Measurements from ENCODE around the gene DAD1.
A peak's percentile ranks its signal among the peaks of the same experiment; 100 is the strongest.
"Not testable (repeated sequence)": the region's sequence is repeated elsewhere in the genome, so short reads cannot be mapped to it uniquely, and the experiment has no call there.

DAD1 gene

DNA sequence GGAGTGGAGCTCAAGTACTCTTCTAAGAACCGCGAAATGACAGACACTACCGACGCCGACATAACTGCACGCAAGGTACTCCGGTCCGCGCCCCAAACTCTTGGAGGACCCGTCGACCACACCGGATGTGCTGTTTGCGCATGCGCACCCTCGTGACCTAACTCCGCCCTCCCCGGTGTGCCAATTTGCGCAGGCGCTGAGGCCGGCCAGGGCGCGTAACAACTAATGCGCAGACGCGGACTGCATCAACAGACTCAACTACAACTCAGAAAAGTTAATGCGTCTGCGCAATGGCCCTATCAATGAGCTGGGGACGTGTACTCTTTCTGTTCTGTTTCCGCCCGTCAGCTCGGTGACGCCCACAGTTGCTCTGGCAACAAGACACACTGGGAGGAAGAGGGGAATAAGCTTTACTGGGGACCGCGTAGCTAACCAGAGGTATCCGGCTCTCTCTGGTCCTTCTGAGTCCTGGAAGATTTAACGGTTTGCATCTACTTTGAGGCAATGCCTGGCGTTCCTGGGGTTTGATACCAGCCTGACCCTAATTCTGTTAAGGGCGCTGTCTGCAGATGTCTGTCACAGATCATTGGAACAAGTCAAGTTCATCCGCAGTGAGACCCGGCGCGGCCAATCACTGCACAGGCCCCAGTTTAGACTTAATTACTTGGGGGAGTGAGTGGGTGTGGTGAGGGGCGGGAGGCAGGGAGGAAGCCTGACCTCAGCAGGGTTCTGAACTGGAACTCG, at the start of gene DAD1:
TSS of gene DAD1 (minus strand) at position 129 of the 744 bp plus-strand sequence. CDS start at position 62, 67 bp downstream.
- Histone ChIP-seq H3K9me3 (ENCODE audit: control insufficient read depth, insufficient read depth, low read length) (no peaks in the 10 kb centered on the region), H3K36me3 (ENCODE audit: insufficient read depth, low read length) (peaks cover 2% of the 10 kb centered on the region; the same call in 1 of the 2 replicates), H3K4me1 (ENCODE audit: insufficient read depth, low read length) (peaks cover 7% of the 10 kb centered on the region; the same call in 1 of the 2 replicates), H3K9ac (ENCODE audit: low read depth, low read length) (peak within 1 kb of the TSS; percentile 98)

DNA sequence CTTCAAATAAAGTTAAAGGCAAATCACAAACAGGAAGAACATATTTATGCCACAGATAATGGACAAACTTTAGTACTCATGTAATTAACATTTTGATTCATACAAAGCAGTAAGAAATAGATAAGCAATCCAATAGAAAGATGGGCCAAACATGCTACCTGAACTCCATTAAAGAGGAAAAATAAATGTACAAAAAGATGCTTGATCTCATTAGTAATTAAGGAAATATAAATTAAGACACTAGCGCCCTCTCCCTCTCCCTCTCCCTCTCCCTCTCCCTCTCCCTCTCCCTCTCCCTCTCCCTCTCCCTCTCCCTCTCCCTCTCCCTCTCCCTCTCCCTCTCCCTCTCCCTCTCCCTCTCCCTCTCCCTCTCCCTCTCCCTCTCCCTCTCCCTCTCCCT, 47.0 kb upstream of the DAD1 start:
- H3K36me3 ChIP-seq (ENCODE audit: insufficient read depth, low read length); H3K4me1 ChIP-seq (ENCODE audit: insufficient read depth, low read length); H3K9me3 ChIP-seq (ENCODE audit: control insufficient read depth, insufficient read depth, low read length); H3K9ac ChIP-seq (ENCODE audit: low read depth, low read length): not testable (repeated sequence)

DNA sequence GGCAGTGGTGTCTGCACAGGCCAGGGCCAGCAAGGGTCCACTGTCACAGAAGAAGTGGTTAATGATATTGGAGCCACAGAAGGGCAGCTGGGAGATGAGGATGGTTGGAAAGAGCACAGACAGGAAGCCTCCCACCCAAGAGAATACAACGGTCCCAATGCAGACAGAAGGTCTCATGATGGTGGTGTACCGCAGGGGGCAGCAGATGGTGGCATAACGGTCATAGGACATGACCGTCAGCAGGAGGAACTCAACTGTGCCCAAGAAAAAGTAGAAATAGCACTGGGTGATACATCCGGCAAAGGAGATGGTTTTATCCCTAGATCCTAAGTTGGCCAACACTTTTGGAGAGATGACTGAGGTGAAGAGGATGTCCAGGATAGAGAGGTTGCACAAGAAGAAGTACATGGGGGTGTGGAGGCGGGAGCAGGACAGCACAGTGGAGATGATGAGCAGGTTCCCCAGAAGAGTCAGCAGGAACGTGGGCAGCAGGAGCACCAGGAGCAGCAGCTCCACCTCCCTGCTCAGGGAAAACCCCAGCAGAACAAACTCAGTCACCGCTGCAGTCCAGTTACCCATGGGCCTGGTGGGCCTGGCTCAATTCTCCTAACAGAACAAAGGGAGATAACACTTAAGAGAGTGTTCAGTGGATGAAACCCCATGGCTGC, 45.3 kb upstream of the DAD1 start:
- Histone ChIP-seq H3K9me3 (ENCODE audit: control insufficient read depth, insufficient read depth, low read length) (peaks cover 4% of the 10 kb centered on the region; the same call in 1 of the 2 replicates), H3K9ac (ENCODE audit: low read depth, low read length) (no peak overlapping the region), H3K36me3 (ENCODE audit: insufficient read depth, low read length) (no peaks in the 10 kb centered on the region), H3K4me1 (ENCODE audit: insufficient read depth, low read length) (no peaks in the 10 kb centered on the region)

DNA sequence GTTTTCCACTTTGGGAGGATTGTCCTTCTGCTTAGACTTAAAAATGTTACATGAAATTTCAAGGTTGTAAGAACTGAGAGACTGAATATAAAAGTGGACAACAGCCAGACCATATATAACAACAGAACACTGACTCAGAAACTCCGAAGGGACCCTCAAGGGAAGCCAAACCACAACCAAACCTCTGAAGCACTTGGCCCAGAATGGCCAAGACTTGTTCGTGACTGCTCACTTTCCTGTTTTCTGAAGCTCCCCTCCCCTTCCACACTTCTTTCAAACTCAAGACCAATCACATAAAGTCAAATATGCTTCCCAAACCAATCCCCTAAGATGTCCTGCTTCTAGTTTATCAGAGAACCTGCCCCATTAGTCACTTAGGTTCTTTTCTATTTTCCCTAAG, 41.5 kb upstream of the DAD1 start:
- Histone ChIP-seq H3K4me1 (ENCODE audit: insufficient read depth, low read length) (peaks cover 15% of the 10 kb centered on the region), H3K36me3 (ENCODE audit: insufficient read depth, low read length) (no peaks in the 10 kb centered on the region), H3K9ac (ENCODE audit: low read depth, low read length) (no peak overlapping the region), H3K9me3 (ENCODE audit: control insufficient read depth, insufficient read depth, low read length) (peaks cover 4% of the 10 kb centered on the region; the same call in 1 of the 2 replicates)

DNA sequence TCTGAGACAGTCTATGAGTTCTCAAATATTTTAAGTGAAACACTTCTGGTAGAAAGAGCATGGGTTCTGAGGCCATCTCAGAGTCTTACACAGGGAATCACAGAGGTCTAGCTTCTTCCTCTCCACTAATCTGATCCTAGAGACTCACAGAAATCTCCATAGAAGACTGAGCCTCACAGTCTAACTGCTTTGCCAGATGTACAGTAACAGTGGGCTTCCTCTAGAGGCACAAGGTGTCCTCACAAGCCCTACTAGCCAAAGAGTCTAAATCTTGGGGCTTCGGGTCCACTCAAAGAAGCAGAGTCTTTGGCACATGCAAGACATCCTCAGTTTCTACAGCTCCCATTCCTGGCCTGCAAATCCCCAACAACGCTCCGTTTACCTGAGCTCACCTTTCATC, 41.0 kb upstream of the DAD1 start:
- Histone ChIP-seq H3K4me1 (ENCODE audit: insufficient read depth, low read length) (peaks cover 15% of the 10 kb centered on the region), H3K9me3 (ENCODE audit: control insufficient read depth, insufficient read depth, low read length) (peaks cover 4% of the 10 kb centered on the region; the same call in 1 of the 2 replicates), H3K9ac (ENCODE audit: low read depth, low read length) (no peak overlapping the region), H3K36me3 (ENCODE audit: insufficient read depth, low read length) (no peaks in the 10 kb centered on the region)

DNA sequence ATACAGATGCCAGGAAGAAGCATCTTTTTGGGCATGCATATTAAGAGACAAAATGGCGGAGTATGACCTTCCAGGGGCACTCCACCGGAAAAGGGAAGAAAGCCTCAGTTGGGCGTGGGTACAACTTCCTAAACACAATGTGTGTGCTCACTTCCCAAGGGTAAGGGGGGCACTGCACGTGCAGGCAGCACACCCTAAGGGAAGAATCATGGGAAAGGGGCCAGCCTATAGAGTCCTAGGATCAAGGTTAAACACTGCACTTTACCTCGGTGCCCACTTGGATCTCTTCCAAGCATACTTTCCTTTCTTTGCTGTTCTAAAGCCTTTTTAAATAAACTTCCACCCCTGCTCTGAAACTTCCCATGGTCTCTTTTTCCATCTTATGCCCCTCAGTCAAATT, 40.3 kb upstream of the DAD1 start:
- Histone ChIP-seq H3K4me1 (ENCODE audit: insufficient read depth, low read length) (peaks cover 15% of the 10 kb centered on the region), H3K36me3 (ENCODE audit: insufficient read depth, low read length) (no peaks in the 10 kb centered on the region), H3K9ac (ENCODE audit: low read depth, low read length) (no peak overlapping the region), H3K9me3 (ENCODE audit: control insufficient read depth, insufficient read depth, low read length) (peaks cover 4% of the 10 kb centered on the region; the same call in 1 of the 2 replicates)

DNA sequence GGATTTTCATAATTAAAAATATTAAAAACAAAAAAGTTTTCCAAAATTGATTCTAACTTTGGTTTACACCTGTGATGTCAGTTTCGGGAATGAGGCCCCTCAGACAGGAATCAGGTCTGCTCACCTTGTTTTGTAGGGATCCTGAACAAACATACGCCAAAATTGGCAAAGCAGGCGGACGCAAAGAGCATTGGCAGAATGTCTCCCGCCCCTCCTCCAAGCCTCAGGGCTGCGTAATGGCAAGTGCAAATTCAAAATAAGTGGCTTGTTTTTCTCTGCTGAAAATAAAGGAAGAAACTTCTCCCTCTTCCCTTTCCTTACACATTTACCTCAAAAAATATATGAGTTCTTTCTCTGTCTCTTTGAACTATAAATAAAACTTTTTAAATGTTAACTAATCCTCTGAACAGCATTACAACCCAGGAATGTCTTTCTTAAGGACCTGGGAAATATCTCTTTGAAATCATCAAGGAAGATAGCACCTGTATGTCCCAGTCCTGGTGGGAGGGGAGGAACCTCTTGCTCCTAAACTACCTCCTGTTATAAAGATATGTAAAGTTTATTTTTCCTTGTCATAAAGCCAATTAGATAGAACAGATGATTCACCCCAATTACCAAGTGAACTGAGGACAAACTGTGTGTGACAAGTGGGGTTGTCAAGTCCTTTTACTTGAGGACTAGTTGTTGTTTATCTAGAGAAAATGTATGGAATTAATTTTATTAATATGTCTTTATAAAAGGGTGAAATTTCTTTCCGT, 38.7 kb upstream of the DAD1 start:
- Histone ChIP-seq H3K36me3 (ENCODE audit: insufficient read depth, low read length) (no peaks in the 10 kb centered on the region), H3K4me1 (ENCODE audit: insufficient read depth, low read length) (peaks cover 15% of the 10 kb centered on the region)

DNA sequence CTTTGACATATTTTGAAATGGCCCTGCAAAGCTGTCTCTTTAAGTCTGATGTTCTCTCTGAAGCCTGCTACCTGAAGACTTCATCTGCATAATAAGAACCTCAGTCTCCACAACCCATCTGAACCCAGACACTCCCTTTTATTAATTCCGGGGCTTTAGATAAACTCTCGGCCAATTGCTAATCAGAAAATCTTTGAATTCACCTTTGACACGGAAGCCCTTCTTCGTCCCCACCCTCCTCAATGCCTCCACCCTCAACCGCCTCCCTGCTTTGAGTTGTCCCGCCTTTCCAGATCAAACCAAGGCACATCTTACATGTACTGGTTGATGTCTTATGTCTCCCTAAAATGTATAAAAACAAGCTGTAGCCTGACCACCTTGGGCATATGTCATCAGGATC, 37.6 kb upstream of the DAD1 start:
- no peak overlapping the region for H3K9ac ChIP-seq (ENCODE audit: low read depth, low read length)
- H3K9me3 ChIP-seq (ENCODE audit: control insufficient read depth, insufficient read depth, low read length) = 0 out of 2 replicates have a peak, but pooled peaks cover 4% of the 10 kb centered on the region
- peaks cover 15% of the 10 kb centered on the region for H3K4me1 ChIP-seq (ENCODE audit: insufficient read depth, low read length)
- H3K36me3 ChIP-seq (ENCODE audit: insufficient read depth, low read length) = no peaks in the 10 kb centered on the region

More for the DNA sequence above, 38.7 kb upstream of the DAD1 start:
- Histone ChIP-seq H3K9ac (ENCODE audit: low read depth, low read length) (no peak overlapping the region), H3K9me3 (ENCODE audit: control insufficient read depth, insufficient read depth, low read length) (0 out of 2 replicates have a peak, but pooled peaks cover 4% of the 10 kb centered on the region)

DNA sequence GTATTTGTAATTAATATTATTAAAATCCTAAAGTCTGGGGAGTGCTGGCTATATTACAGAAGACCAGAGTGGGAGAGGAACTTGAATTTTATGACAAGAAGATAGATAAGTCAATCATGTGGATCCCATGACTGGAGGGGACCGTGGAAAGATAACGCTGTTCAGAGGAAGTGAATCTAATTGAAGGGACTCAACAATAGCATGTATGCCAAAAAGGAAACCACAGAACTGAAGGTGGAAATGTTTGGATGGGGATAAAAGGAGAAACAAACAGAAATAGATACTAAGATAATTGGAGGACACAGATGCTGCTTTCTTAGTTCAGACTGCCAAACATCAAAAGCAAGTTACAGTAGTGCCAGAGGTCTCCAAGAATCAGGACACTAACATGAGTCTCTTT, 34.0 kb upstream of the DAD1 start:
- Histone ChIP-seq H3K9ac (ENCODE audit: low read depth, low read length) (no peak overlapping the region), H3K9me3 (ENCODE audit: control insufficient read depth, insufficient read depth, low read length) (no peaks in the 10 kb centered on the region), H3K4me1 (ENCODE audit: insufficient read depth, low read length) (peaks cover 15% of the 10 kb centered on the region), H3K36me3 (ENCODE audit: insufficient read depth, low read length) (no peaks in the 10 kb centered on the region)

DNA sequence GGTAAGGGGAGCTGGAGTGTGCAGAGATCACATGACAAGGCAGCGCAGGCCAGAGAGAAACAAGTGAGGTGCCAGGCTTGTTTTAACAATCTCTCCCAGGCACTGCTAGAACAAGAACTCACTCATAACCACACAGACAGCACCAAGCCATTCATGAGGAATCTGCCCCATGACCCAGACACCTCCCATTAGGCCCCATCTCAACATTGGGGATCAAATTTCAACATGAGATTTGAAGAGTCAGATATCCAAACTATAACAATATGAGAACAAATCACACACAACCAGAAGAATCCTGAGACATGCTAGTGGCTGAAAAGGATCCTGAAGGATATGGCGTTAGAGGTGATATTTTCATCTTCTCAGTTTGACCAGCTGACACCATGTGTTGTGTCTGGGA, 33.2 kb upstream of the DAD1 start:
- H3K9ac ChIP-seq (ENCODE audit: low read depth, low read length) = no peak overlapping the region
- H3K9me3 ChIP-seq (ENCODE audit: control insufficient read depth, insufficient read depth, low read length) = no peaks in the 10 kb centered on the region
- H3K4me1 ChIP-seq (ENCODE audit: insufficient read depth, low read length) = peaks cover 9% of the 10 kb centered on the region
- H3K36me3 ChIP-seq (ENCODE audit: insufficient read depth, low read length) = no peaks in the 10 kb centered on the region

DNA sequence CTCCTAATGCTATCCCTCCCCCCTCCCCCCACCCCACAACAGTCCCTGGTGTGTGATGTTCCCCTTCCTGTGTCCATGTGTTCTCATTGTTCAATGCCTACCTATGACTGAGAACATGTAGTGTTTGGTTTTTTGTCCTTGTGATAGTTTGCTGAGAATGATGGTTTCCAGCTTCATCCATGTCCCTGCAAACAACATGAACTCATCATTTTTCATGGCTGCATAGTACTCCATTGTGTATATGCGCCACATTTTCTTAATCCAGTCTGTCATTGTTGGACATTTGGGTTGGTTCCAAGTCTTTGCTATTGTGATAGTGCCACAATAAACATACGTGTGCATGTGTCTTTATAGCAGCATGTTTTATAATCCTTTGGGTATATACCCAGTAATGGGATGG, 26.7 kb upstream of the DAD1 start:
- H3K36me3 ChIP-seq (ENCODE audit: insufficient read depth, low read length); H3K9me3 ChIP-seq (ENCODE audit: control insufficient read depth, insufficient read depth, low read length); H3K9ac ChIP-seq (ENCODE audit: low read depth, low read length): not testable (repeated sequence)
- H3K4me1 ChIP-seq (ENCODE audit: insufficient read depth, low read length) = peaks cover 12% of the 10 kb centered on the region

DNA sequence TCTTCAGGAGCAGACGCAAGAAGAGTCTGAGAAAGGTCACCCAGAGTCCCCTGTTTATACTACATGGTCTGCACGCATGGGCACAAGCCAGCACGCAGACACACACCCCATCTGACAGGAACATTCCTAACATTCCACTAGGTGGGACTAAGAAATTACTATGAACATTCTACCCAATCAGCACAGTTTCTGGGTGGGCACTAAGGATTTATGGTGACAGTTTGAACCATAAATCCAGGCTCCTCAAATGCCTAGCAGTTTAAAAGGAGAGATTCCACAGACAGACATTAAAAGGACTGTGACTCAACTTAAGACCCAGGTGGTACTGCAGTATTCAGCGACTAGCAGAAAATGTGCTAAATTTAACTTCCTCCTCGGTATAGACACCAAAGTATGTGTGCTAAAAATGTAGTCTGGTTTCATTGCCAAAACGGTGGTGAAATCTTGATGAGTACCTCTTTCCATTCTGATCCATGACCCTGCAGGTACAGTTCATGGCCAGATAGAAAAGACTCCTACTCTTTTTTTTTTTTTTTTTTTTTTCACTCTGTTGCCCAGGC, 25.3 kb upstream of the DAD1 start:
- H3K9me3 ChIP-seq (ENCODE audit: control insufficient read depth, insufficient read depth, low read length) = no peaks in the 10 kb centered on the region
- H3K9ac ChIP-seq (ENCODE audit: low read depth, low read length) = 0 out of 2 replicates have a peak overlapping the region, but pooled peaks have one; percentile 3
- peaks cover 12% of the 10 kb centered on the region for H3K4me1 ChIP-seq (ENCODE audit: insufficient read depth, low read length)
- H3K36me3 ChIP-seq (ENCODE audit: insufficient read depth, low read length) = peaks cover 13% of the 10 kb centered on the region

DNA sequence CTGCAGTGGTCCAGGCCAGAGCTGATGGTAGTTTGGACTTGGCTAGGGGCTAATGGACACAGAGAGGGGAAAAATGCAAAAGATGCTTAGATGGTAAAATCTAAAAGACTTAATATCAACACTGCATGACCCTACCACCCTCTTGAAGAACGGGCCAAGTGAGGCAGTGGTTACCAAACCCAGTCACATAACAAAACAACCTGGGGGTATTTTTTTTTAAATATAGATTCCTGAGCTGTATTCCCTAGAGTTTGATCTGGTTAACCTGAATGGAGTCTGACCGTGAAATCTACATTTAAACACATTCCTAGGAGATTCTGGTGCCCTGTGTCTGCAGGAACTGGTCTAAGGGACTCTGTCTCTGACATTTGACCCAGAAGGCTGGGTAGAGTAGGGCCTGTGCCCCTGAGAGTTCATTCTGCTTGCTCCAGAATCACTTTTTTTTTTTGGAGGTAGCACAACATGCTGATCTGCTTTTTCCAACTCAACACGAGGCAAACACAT, 24.8 kb upstream of the DAD1 start:
- H3K36me3 ChIP-seq (ENCODE audit: insufficient read depth, low read length) = peaks cover 13% of the 10 kb centered on the region
- 0 out of 2 replicates have a peak overlapping the region, but pooled peaks have one; percentile 3 for H3K9ac ChIP-seq (ENCODE audit: low read depth, low read length)
- H3K9me3 ChIP-seq (ENCODE audit: control insufficient read depth, insufficient read depth, low read length) = no peaks in the 10 kb centered on the region
- peaks cover 12% of the 10 kb centered on the region for H3K4me1 ChIP-seq (ENCODE audit: insufficient read depth, low read length)

DNA sequence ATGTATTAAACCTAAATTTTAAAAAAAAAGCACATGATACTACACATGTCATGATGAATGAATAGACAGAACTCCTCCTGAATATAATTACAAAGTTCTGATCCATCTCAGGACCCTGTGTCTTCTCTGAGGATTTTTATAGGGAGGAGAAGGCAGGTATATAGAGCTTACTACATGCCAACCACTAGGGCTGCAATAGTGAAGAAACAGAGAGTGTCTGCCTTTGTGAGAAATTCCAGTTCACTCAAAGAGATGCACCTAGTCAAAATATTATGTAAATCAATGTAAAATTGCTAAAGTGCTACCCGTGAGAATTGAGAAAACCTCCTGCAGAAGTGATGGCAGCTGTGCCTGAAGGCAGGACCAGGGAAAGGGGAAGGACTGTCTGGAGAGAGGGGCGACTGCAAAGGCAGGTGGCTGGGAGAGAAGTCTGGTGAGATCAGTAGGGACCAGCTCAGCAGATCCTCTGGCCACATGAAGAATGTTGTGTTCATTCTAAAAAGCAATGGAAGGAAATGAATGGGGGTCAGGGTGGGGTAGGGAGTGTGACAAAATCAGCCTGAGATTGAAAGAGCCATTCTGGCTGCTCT, 24.2 kb upstream of the DAD1 start:
- H3K4me1 ChIP-seq (ENCODE audit: insufficient read depth, low read length) = peaks cover 12% of the 10 kb centered on the region
- H3K36me3 ChIP-seq (ENCODE audit: insufficient read depth, low read length) = peaks cover 14% of the 10 kb centered on the region
- H3K9me3 ChIP-seq (ENCODE audit: control insufficient read depth, insufficient read depth, low read length) = no peaks in the 10 kb centered on the region
- H3K9ac ChIP-seq (ENCODE audit: low read depth, low read length) = no peak overlapping the region
